Neural cell (in vitro differentiated cells): ENCODE results near the gene CDH12. TPM values are rescaled to one million over a fixed set of nuclear protein-coding genes. Genes with fewer than 3 reads are reported as not detected.
"Not testable (repeated sequence)": the region's sequence is repeated elsewhere in the genome, so short reads cannot be mapped to it uniquely, and the experiment has no call there.

Experiments used
- H2AFZ ChIP-seq: fragments of 200-600, 300-800 bp; sonication (generic), shearing (Covaris generic); 2 replicates; pipeline ENCODE4 v1.6.0; 2014; ENCODE audit warnings: low read depth, mild to moderate bottlenecking, antibody characterized with exemption, low read length, moderate library complexity
- H3F3A ChIP-seq: fragments of 200-600 bp; shearing (Covaris generic); 2 replicates; pipeline ENCODE4 v1.6.1; 2016; ENCODE audit warnings: mild to moderate bottlenecking, moderate library complexity, mixed read lengths, antibody characterized with exemption, low read length; ENCODE audit not compliant: insufficient read depth, poor library complexity, severe bottlenecking
- H3K27ac ChIP-seq: fragments of 200-600, 300-800 bp; sonication (generic), shearing (Covaris generic); 2 replicates; pipeline ENCODE4 v1.5.1; 2014; ENCODE audit warnings: mild to moderate bottlenecking, low read length, moderate library complexity
- H3K27me3 ChIP-seq: fragments of 300-800, 200-600 bp; sonication (generic), shearing (Covaris generic); 2 replicates; pipeline ENCODE4 v1.6.0; 2014; ENCODE audit warnings: mild to moderate bottlenecking, low read depth, low read length, moderate library complexity; ENCODE audit not compliant: insufficient read depth
- H3K36me3 ChIP-seq: fragments of 300-800, 200-600 bp; sonication (generic), shearing (Covaris generic); 2 replicates; pipeline ENCODE4 v1.5.1; 2014; ENCODE audit warnings: mild to moderate bottlenecking, antibody characterized with exemption, low read length, moderate library complexity; ENCODE audit not compliant: insufficient read depth
- H3K4me2 ChIP-seq: fragments of 300-800, 200-600 bp; sonication (generic), shearing (Covaris generic); 2 replicates; pipeline ENCODE4 v1.6.0; 2014; ENCODE audit warnings: mild to moderate bottlenecking, low read length
- H3K4me3 ChIP-seq: fragments of 300-800, 200-600 bp; sonication (generic), shearing (Covaris generic); 2 replicates; pipeline ENCODE4 v1.5.1; 2014; ENCODE audit warnings: mild to moderate bottlenecking, low read length, moderate library complexity
- H3K79me2 ChIP-seq: fragments of 200-600 bp; shearing (Covaris generic); replicated peaks from 2 replicates; pipeline ENCODE4 v1.6.0; 2014; ENCODE audit warnings: mild to moderate bottlenecking, low read length, moderate library complexity; ENCODE audit not compliant: insufficient read depth
- H3K9ac ChIP-seq: fragments of 300-800, 200-600 bp; sonication (generic), shearing (Covaris generic); 2 replicates; pipeline ENCODE4 v1.6.1; 2016; ENCODE audit warnings: mild to moderate bottlenecking, low read length, mixed read lengths
- H3K9me2 ChIP-seq: fragments of 200-600 bp; shearing (Covaris generic); 2 replicates; pipeline ENCODE4 v1.6.1; 2016; ENCODE audit warnings: mild to moderate bottlenecking, low read length, mixed read lengths; ENCODE audit not compliant: insufficient read depth
- H3K9me3 ChIP-seq: fragments of 200-600, 300-800 bp; sonication (generic), shearing (Covaris generic); 2 replicates; pipeline ENCODE4 v1.6.1; 2016; ENCODE audit warnings: mild to moderate bottlenecking, mixed run types, low read length, moderate library complexity, mixed read lengths
- H4K20me1 ChIP-seq: fragments of 200-600 bp; shearing (Covaris generic); 2 replicates; pipeline ENCODE4 v1.6.1; 2016; ENCODE audit warnings: mild to moderate bottlenecking, mixed run types; ENCODE audit not compliant: insufficient read depth
- EP300 ChIP-seq: fragments of 450-650 bp; conservative IDR thresholded peaks from 2 replicates; pipeline ENCODE4 v1.6.1; 2014; ENCODE audit warnings: antibody characterized with exemption, mild to moderate bottlenecking, moderate library complexity; ENCODE audit not compliant: poor library complexity, severe bottlenecking
- EZH2 ChIP-seq: fragments of 200-600, 300-800 bp; shearing (Covaris generic), sonication (generic); IDR thresholded peaks from 2 replicates; pipeline ENCODE4 v1.6.1; 2014; ENCODE audit warnings: antibody characterized with exemption, low read length, borderline replicate concordance, mild to moderate bottlenecking; ENCODE audit not compliant: insufficient read depth, poor library complexity, severe bottlenecking
- MXI1 ChIP-seq: fragments of 450-650 bp; conservative IDR thresholded peaks from 2 replicates; pipeline ENCODE4 v1.6.1; 2014; ENCODE audit warnings: antibody characterized with exemption, mild to moderate bottlenecking; ENCODE audit not compliant: poor library complexity, severe bottlenecking
- POLR2AphosphoS5 ChIP-seq: IDR thresholded peaks from 2 replicates; pipeline ENCODE4 v1.6.1; 2012
- RAD21 ChIP-seq: fragments of 450-650 bp; conservative IDR thresholded peaks from 2 replicates; pipeline ENCODE4 v1.6.1; 2014; ENCODE audit warnings: antibody characterized with exemption, mild to moderate bottlenecking, moderate library complexity
- REST ChIP-seq: IDR thresholded peaks from 2 replicates; pipeline ENCODE4 v1.6.1; 2012; ENCODE audit warnings: borderline replicate concordance
- SMC3 ChIP-seq: fragments of 450-650 bp; conservative IDR thresholded peaks from 2 replicates; pipeline ENCODE4 v1.6.1; 2014; ENCODE audit warnings: antibody characterized with exemption, mild to moderate bottlenecking, moderate library complexity; ENCODE audit not compliant: poor library complexity
- TAF1 ChIP-seq: IDR thresholded peaks from 2 replicates; pipeline ENCODE4 v1.6.1; 2012; ENCODE audit warnings: low read depth
- polyA plus RNA-seq: library from polyadenylated mRNA; depleted of rRNA; stranded (reverse); fragments of >200 nt; gene quantifications from 2 replicates; pipeline ENCODE4 v1.2.3, GENCODE V29; 2014
- TF ChIP-seq, protein P1 (sequence below): fragments of 450-650 bp; IDR thresholded peaks from 2 replicates; pipeline ENCODE4 v1.5.1; 2014; ENCODE audit warnings: antibody characterized with exemption, mild to moderate bottlenecking, moderate library complexity; ENCODE audit not compliant: poor library complexity, severe bottlenecking

The CDH12 gene
- polyA plus RNA-seq, 1 donor from 2014 or later: 2.1 TPM

- not testable (repeated sequence) for H2AFZ ChIP-seq, H3K4me2 ChIP-seq, H3K79me2 ChIP-seq, H3K27me3 ChIP-seq, H4K20me1 ChIP-seq, H3K9ac ChIP-seq, H3K9me2 ChIP-seq, H3K27ac ChIP-seq, H3K9me3 ChIP-seq, H3F3A ChIP-seq, H3K4me3 ChIP-seq, H3K36me3 ChIP-seq
Measured at GRCh38 chr5:22516497-22516896, 336.6 kb downstream of the CDH12 start.

DNA sequence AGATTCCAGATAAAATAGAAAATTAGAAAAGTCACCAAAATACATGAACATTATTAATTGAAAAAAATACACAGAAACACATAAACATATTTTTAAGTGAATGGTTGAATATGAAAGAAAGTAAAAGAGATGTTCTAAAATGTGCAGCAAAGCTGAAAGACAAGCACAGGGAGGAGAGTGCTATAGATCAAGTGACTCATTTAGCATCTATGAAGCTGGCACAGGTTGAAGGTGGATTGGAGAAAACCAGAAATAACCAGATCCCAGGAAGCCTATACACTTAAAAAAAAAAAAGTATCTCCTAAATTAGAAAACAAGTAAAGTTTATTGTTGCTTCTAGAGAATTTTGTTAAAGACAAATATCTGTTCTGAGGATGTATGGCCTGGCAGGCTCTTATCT lies 338.9 kb downstream of the CDH12 start:
- no peaks in the 10 kb centered on the region for H4K20me1 ChIP-seq
- H2AFZ ChIP-seq: no peak overlapping the region
- H3K9me2 ChIP-seq: no peaks in the 10 kb centered on the region
- no peaks in the 10 kb centered on the region for H3K27me3 ChIP-seq
- no peak overlapping the region for H3K4me3 ChIP-seq
- H3K9ac ChIP-seq: no peak overlapping the region
- H3K36me3 ChIP-seq: no peaks in the 10 kb centered on the region
- no peak for TF ChIP-seq REST
- H3K27ac ChIP-seq: no peak overlapping the region
- no peaks in the 10 kb centered on the region for H3F3A ChIP-seq
- no peak overlapping the region for H3K4me2 ChIP-seq
- no peaks in the 10 kb centered on the region for H3K79me2 ChIP-seq
- H3K9me3 ChIP-seq: no peaks in the 10 kb centered on the region

DNA sequence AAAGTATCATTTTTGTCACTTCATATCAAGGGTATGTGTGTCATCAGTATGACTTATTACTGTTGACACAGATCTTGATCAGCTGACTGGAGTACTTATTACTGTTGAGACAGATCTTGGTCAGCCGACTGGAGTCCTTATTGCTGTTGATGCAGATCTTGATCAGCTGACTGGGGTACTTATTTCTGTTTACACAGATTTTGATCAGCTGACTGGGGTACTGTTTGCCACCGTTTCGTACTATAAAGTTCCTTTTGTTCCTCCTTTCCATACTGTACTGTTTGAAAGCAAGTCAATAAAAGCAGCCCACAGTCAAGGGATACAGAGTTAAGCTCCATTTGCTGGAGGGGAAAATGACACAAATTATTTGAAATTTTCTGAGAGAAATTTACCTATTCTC lies 347.3 kb downstream of the CDH12 start:
- H3K4me2 ChIP-seq: no peak overlapping the region
- no peaks in the 10 kb centered on the region for H4K20me1 ChIP-seq
- no peaks in the 10 kb centered on the region for H3F3A ChIP-seq
- H3K9me3 ChIP-seq: no peaks in the 10 kb centered on the region
- TF ChIP-seq EZH2 (no peak), SMC3 (no peak), MXI1 (no peak), POLR2AphosphoS5 (no peak), TAF1 (no peak), EP300 (no peak), REST (no peak), RAD21 (no peak)
- TF ChIP-seq, protein P1, sequence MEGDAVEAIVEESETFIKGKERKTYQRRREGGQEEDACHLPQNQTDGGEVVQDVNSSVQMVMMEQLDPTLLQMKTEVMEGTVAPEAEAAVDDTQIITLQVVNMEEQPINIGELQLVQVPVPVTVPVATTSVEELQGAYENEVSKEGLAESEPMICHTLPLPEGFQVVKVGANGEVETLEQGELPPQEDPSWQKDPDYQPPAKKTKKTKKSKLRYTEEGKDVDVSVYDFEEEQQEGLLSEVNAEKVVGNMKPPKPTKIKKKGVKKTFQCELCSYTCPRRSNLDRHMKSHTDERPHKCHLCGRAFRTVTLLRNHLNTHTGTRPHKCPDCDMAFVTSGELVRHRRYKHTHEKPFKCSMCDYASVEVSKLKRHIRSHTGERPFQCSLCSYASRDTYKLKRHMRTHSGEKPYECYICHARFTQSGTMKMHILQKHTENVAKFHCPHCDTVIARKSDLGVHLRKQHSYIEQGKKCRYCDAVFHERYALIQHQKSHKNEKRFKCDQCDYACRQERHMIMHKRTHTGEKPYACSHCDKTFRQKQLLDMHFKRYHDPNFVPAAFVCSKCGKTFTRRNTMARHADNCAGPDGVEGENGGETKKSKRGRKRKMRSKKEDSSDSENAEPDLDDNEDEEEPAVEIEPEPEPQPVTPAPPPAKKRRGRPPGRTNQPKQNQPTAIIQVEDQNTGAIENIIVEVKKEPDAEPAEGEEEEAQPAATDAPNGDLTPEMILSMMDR: no peak
- H3K36me3 ChIP-seq: no peaks in the 10 kb centered on the region
- H3K9ac ChIP-seq: no peak overlapping the region
- H2AFZ ChIP-seq: no peak overlapping the region
- no peak overlapping the region for H3K4me3 ChIP-seq
- no peaks in the 10 kb centered on the region for H3K9me2 ChIP-seq
- H3K79me2 ChIP-seq: no peaks in the 10 kb centered on the region
- no peaks in the 10 kb centered on the region for H3K27me3 ChIP-seq
- H3K27ac ChIP-seq: no peak overlapping the region
